HG03460 (cell line): ENCODE results near the gene BRAT1.

Experiments used
- ATAC-seq: cut with Tn5 transposase; IDR thresholded peaks from one replicate; pipeline ENCODE4 v1.9.1; 2021; ENCODE audit not compliant: unreplicated experiment

Gene BRAT1

GRCh38 chr7:2514473-2515423 lies 40.6 kb downstream of the BRAT1 start:
- ATAC-seq, result no peak

GRCh38 chr7:2513702-2514101 lies 41.6 kb downstream of the BRAT1 start:
- ATAC-seq, result no peak

DNA sequence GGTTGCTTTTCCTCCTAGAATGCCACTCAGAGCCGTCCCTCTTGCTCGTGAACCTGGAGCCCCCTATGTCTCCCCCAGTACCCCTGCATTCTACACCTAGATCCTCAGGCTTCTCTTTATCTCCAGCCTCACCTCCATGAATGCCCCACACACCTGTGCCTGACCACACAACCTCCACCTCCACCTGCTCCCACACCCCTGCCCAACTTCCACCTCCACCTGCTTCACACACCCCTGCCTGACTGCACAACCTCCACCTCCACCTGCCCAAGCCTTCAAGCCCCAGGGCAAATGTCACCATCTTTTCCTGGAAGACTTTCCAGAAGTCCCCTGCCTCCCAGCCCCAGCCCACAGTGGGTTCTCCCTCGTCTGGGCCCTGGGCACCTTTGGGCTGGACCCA lies 42.6 kb downstream of the BRAT1 start:
- ATAC-seq, result no peak

DNA sequence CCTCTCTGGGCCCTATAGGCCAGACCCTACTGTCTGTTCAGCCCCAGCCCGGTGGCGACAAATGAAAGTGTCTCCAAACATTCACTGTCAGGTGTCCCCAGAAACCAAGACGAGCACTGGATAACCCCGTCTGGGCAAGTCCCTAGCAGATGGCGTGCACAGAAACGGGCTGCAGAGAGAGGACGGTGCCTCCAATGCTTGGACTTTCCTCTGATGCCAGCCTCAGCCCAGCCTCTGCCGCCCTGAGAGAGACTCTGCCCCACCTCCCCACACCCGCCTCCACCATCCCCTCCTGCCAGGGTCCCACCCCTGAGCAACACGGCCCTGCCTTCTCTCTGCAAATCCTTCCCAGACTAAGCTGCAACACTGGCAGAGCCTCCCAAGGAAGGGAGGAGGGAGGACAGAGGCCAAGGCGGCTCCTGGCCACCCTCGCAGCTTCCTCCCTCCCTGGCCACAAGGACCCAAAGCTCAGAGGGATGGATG lies 43.1 kb downstream of the BRAT1 start:
- ATAC-seq, result no peak

GRCh38 chr7:2511769-2512168 lies 43.6 kb downstream of the BRAT1 start:
- no peak for ATAC-seq

- no peak for ATAC-seq
These were observed 44.2 kb downstream of the BRAT1 start for GRCh38 chr7:2510909-2511768.

GRCh38 chr7:2510130-2510776 lies 45.1 kb downstream of the BRAT1 start:
- ATAC-seq, result no peak

GRCh38 chr7:2509298-2509906 lies 45.9 kb downstream of the BRAT1 start:
- ATAC-seq, result no peak

- ATAC-seq, result peak; percentile 47
These were observed 46.8 kb downstream of the BRAT1 start for GRCh38 chr7:2508327-2509215.

DNA sequence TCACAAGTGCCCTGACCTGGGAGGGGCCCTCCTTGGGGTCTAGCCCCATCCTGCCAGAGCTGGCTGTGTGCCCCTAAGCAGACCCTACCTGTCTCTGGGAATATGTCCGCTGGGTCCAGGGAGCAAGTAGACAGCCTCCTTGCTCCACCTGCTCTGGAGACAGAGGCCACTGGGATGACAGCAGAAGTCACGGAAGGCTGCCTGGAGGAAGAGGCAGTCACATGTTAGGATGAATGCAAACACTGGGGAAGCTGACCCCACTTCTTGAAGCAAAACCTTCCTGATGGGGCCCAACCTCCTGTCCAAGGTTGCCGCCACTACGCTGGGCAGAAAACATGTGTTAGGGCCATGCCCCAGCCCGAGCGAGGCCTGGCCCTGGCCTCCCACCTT lies 47.4 kb downstream of the BRAT1 start:
- ATAC-seq, result no peak

DNA sequence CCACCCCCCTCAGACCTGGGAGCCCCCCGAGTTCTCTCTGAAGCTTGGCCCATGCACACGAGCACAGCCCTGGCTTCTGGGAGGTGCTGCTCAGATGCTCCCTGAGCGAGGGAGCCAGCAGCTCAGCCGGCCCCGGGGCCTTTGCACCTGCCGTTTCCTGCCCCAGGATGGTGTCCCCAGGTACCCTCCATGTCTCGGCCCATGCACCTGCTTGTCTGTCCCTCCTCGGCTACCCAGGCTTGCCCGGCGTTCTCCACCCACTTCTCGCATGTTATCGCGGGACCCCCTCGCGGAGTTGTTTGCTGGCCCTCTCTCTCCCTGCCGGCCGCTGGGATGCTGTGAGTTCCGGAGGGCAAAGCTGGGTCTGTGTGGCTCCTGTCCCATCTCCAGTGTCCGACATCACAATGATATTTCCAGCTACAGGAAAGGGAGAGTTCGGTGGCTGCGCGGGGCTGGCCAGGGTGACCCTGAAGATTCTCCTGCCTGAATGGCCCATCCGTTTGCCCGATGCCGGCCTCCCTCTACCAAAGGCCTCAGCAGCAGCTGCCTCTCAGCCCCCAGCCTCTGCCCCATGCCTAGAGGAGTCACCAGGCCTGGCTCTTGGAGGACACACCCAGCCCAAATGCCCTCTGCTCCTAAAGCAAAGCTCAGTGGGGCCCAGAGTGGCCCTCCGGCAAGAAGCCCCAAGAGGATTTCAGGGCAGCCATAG lies 48.0 kb downstream of the BRAT1 start:
- no peak for ATAC-seq

GRCh38 chr7:2505401-2505800 lies 49.9 kb downstream of the BRAT1 start:
- ATAC-seq, result no peak

DNA sequence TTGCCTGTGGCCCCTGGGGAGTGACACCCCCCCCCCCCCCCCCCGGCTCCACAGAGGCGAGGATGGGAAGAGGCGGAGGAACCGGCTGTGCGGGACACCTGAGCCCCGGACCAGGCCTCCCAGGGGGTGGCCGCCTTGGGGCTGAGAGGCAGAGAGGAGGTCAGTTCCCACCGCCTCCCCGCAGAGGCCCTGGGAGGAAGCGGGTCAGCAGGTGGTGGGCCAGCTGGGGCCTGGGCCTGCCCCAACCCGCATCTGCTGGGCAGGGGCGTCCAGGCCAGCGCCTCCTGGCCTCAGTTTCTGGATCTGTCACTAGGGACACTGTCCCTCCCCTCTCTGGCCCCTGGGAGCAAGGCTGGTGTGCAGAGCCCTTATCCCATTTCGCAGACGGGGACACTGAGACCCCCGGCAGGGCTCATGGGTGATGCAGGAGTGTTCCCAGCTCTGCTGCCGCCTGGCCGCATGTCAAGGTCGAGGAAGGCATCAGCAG lies 50.4 kb downstream of the BRAT1 start:
- ATAC-seq, result no peak

- no peak for ATAC-seq
These were observed 51.0 kb downstream of the BRAT1 start for GRCh38 chr7:2504128-2504888.

- no peak for ATAC-seq
These were observed 52.0 kb downstream of the BRAT1 start for GRCh38 chr7:2503056-2503941.

DNA sequence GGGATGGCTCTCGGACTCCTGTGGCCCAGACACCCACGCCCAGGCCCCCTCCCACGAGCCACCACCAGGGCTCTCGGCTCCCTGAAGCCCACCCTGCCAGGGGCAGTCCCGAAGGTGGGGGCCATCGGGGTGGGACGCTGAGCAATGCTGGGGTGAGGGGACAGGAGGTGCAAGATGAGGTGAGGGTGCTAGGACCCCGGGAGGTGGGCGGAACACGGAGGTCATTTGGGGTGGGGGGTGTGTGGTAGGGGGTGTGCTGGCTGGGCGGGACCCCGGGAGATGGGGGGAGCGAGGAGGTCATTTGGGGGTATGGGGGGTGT lies 52.7 kb downstream of the BRAT1 start:
- ATAC-seq, result no peak

DNA sequence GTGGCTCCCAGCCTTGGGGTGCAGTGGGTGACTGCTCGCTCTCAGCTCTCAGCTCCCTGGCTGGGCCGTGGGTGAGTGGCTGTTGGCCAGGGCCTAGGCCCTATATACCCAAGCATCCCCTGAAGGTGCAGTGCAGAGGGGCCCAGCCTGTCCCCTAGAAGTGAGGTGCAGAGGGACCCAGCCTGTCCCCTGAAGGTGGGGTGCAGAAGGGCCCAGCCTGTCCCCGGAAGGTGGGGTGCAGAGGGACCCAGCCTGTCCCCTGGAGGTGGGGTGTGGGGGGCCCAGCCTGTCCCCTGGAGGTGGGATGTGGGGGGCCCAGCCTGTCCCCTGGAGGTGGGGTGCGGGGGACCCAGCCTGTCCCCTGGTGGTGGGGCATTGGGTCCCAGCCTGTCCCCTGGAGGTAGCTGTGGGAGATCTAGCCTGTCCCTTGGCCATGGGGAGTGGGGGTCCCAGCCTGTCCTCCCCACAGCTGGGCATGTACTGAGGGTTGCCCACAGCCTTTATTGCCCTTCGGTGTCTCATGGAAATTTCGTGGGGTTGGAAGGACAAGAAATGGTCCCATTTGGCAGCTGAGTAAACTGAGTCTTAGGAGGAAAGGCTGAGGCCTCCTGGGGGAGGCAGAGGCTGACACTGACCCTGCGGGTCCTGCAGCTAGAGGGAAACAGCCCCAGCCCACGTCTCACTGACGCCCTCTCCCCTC lies 53.2 kb downstream of the BRAT1 start:
- ATAC-seq, result no peak
